Retina (tissue), 1 donor: ENCODE results near the gene KIF2C.

Experiments used
- DNase-seq: peaks from one replicate; pipeline ENCODE4 v3.0.0-alpha.2; 2016

Gene KIF2C

GRCh38 chr1:44817307-44817706 lies 77.7 kb downstream of the KIF2C start:
- no peak for DNase-seq
